Endothelial cell (in vitro differentiated cells): ENCODE results near the gene PTPN1. TPM values are rescaled to one million over a fixed set of nuclear protein-coding genes. Genes with fewer than 3 reads are reported as not detected.

ENCODE experiments used
- DNase-seq: peaks from one replicate; pipeline ENCODE4 v3.0.0; 2021; ENCODE audit warnings: low spot score
- H3K27ac Mint-ChIP-seq: one replicate; pipeline ENCODE4 v1.8.0; 2021; ENCODE audit warnings: mixed read lengths, inconsistent platforms; ENCODE audit not compliant: unreplicated experiment
- H3K27me3 Mint-ChIP-seq: one replicate; pipeline ENCODE4 v1.8.0; 2021; ENCODE audit warnings: mild to moderate bottlenecking, moderate library complexity, mixed read lengths, inconsistent platforms; ENCODE audit not compliant: unreplicated experiment
- H3K36me3 Mint-ChIP-seq: one replicate; pipeline ENCODE4 v1.8.0; 2021; ENCODE audit warnings: mild to moderate bottlenecking, low read depth, mixed read lengths, inconsistent platforms; ENCODE audit not compliant: unreplicated experiment
- H3K4me1 Mint-ChIP-seq: one replicate; pipeline ENCODE4 v1.8.0; 2021; ENCODE audit warnings: mild to moderate bottlenecking, mixed read lengths, inconsistent platforms; ENCODE audit not compliant: unreplicated experiment
- H3K4me3 Mint-ChIP-seq: one replicate; pipeline ENCODE4 v1.8.0; 2021; ENCODE audit warnings: mild to moderate bottlenecking, mixed read lengths, inconsistent platforms; ENCODE audit not compliant: unreplicated experiment
- H3K9me3 Mint-ChIP-seq: one replicate; pipeline ENCODE4 v1.8.0; 2021; ENCODE audit warnings: mixed read lengths, inconsistent platforms; ENCODE audit not compliant: unreplicated experiment
- CTCF ChIP-seq: fragments of 200-600 bp; sonication (generic); IDR thresholded peaks from one replicate; pipeline ENCODE4 v1.5.0; 2021; ENCODE audit warnings: antibody characterized with exemption; ENCODE audit not compliant: unreplicated experiment
- total RNA-seq: library from RNA; stranded (reverse); fragmentation: NEBNext Ultra II Directional; extraction: Animal tissue kit (Norgen Biotek cat#: 25700); gene quantifications from one replicate; pipeline ENCODE4 v1.2.1, GENCODE V29; 2021; ENCODE audit not compliant: unreplicated experiment

The PTPN1 gene
- total RNA-seq, 1 donor from 2014 or later = 46.0 TPM

GRCh38 chr20:50550531-50550930 lies 40.3 kb downstream of the PTPN1 start:
- H3K4me1 Mint-ChIP-seq = peaks cover 7% of the 10 kb centered on the region
- H3K27me3 Mint-ChIP-seq = no peaks in the 10 kb centered on the region
- no peaks in the 10 kb centered on the region for H3K36me3 Mint-ChIP-seq
- H3K27ac Mint-ChIP-seq = no peak overlapping the region
- no peak for TF ChIP-seq CTCF
- H3K4me3 Mint-ChIP-seq = no peak overlapping the region
- no peak for DNase-seq
- no peaks in the 10 kb centered on the region for H3K9me3 Mint-ChIP-seq

GRCh38 chr20:50551288-50551687 lies 41.1 kb downstream of the PTPN1 start:
- H3K27ac Mint-ChIP-seq = no peak overlapping the region
- H3K9me3 Mint-ChIP-seq = no peaks in the 10 kb centered on the region
- peaks cover 3% of the 10 kb centered on the region for H3K4me1 Mint-ChIP-seq
- no peak for DNase-seq
- no peaks in the 10 kb centered on the region for H3K36me3 Mint-ChIP-seq
- H3K27me3 Mint-ChIP-seq = no peaks in the 10 kb centered on the region
- no peak for TF ChIP-seq CTCF
- no peak overlapping the region for H3K4me3 Mint-ChIP-seq

- Mint-ChIP-seq H3K4me3 (no peak overlapping the region), H3K36me3 (peaks cover 3% of the 10 kb centered on the region), H3K4me1 (peaks cover 3% of the 10 kb centered on the region), H3K27ac (no peak overlapping the region), H3K9me3 (no peaks in the 10 kb centered on the region), H3K27me3 (peaks cover 1% of the 10 kb centered on the region)
- DNase-seq = no peak
- no peak for TF ChIP-seq CTCF
These were observed 42.8 kb downstream of the PTPN1 start for GRCh38 chr20:50552979-50553378.

- Mint-ChIP-seq H3K4me3 (no peak overlapping the region), H3K27ac (no peak overlapping the region), H3K9me3 (no peaks in the 10 kb centered on the region), H3K4me1 (peaks cover 5% of the 10 kb centered on the region), H3K36me3 (peaks cover 3% of the 10 kb centered on the region), H3K27me3 (peaks cover 1% of the 10 kb centered on the region)
- DNase-seq = no peak
- TF ChIP-seq CTCF = no peak
These were observed 44.8 kb downstream of the PTPN1 start for GRCh38 chr20:50554694-50555579.

GRCh38 chr20:50555662-50556061 lies 45.5 kb downstream of the PTPN1 start:
- no peak overlapping the region for H3K4me3 Mint-ChIP-seq
- H3K27me3 Mint-ChIP-seq = peaks cover 1% of the 10 kb centered on the region
- peaks cover 5% of the 10 kb centered on the region for H3K4me1 Mint-ChIP-seq
- no peaks in the 10 kb centered on the region for H3K9me3 Mint-ChIP-seq
- TF ChIP-seq CTCF = no peak
- no peak for DNase-seq
- H3K27ac Mint-ChIP-seq = no peak overlapping the region
- peaks cover 3% of the 10 kb centered on the region for H3K36me3 Mint-ChIP-seq
